Colonic mucosa (tissue), 4 donors: ENCODE results near the gene LPIN1. TPM values are rescaled to one million over a fixed set of nuclear protein-coding genes. Genes with fewer than 3 reads are reported as not detected.

Experiments
- DNase-seq: peaks from one replicate; pipeline ENCODE4 v3.0.0-alpha.2; 2020
- H3K27ac ChIP-seq: fragments of 200-600 bp; one replicate; pipeline ENCODE4 v1.8.0; 2021
- H3K27me3 ChIP-seq: fragments of 200-600 bp; one replicate; pipeline ENCODE4 v1.8.0; 2021
- H3K36me3 ChIP-seq: fragments of 200-600 bp; one replicate; pipeline ENCODE4 v1.8.0; 2021
- H3K4me1 ChIP-seq: fragments of 200-600 bp; one replicate; pipeline ENCODE4 v1.8.0; 2021; ENCODE audit warnings: mild to moderate bottlenecking
- H3K4me3 ChIP-seq: fragments of 200-600 bp; one replicate; pipeline ENCODE4 v1.8.0; 2021
- H3K9ac ChIP-seq, 2 donors: one replicate each; pipeline ENCODE4 v1.7.0; 2013; ENCODE audit warnings: control low read depth in 2 of 2, low read depth in 2 of 2, low read length in 2 of 2
- H3K9me3 ChIP-seq: fragments of 200-600 bp; one replicate; pipeline ENCODE4 v1.8.0; 2021
- CTCF ChIP-seq: fragments of 200-600 bp; IDR thresholded peaks from one replicate; pipeline ENCODE4 v1.8.0; 2022; ENCODE audit warnings: antibody characterized with exemption, mild to moderate bottlenecking
- intact Hi-C: fragments of 100-400 bp; cut with DNase I; formaldehyde crosslinking; loops from one replicate; pipeline ENCODE4 v1.14.1; 2022
- total RNA-seq, 2 donors: library from RNA; stranded (reverse); fragmentation: NEBNext Ultra II Directional in 1 of 2; extraction: Animal tissue kit (Norgen Biotek cat#: 25700) in 1 of 2; gene quantifications; one replicate each; pipeline ENCODE4 v1.2.1, GENCODE V29; 2021
- donor health status: healthy.
- donor health status: DM: no; HTN: no; CAD: no.
- donor health status: DM: no; HTN: no; CAD: no.

LPIN1 gene
- total RNA-seq, 2 donors from 2014 or later: 17.3 to 45.7 TPM

DNA sequence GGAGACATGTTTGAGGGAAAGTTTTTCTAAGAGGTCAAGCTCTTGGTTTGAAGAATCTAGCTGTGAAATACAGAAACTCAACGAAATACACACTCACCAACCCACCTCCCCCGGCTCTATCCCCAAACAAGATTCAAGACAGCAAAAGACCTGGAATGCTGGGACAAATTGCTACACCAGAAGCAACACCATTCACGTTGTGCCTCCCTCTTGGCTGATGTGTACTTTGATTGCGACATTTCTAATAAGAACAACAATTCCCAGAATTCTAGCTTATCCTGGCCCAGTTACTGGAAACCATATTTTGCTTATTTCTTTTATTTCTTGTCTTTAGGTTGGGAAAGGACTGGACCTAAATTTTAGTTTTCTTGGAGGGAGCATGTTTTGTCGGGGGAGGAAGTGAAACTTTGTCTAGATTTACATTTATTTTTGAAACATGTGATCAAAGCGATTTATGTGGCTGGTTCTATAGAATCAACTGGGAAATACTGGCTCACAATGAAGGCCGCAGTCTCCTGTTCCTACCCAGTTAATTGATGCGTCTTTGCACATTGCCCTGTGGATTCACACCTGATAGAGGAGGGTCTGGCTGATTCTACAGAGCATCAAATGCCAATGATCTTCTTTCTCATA, 29.6 kb upstream of the LPIN1 start:
- no peaks in the 10 kb centered on the region for H3K36me3 ChIP-seq
- TF ChIP-seq CTCF: no peak
- no peak overlapping the region for H3K27ac ChIP-seq
- DNase-seq: no peak
- no peaks in the 10 kb centered on the region for H3K4me1 ChIP-seq
- H3K4me3 ChIP-seq: no peak overlapping the region
- no peak overlapping the region for H3K9ac ChIP-seq
- intact Hi-C loops: no loop called here
- no peaks in the 10 kb centered on the region for H3K9me3 ChIP-seq
- no peaks in the 10 kb centered on the region for H3K27me3 ChIP-seq

GRCh38 chr2:11717623-11718022, 28.8 kb upstream of the LPIN1 start:
- Histone ChIP-seq H3K4me1 (no peaks in the 10 kb centered on the region), H3K27me3 (no peaks in the 10 kb centered on the region), H3K36me3 (no peaks in the 10 kb centered on the region), H3K27ac (no peak overlapping the region), H3K9ac (no peak overlapping the region), H3K9me3 (no peaks in the 10 kb centered on the region), H3K4me3 (no peak overlapping the region)
- no peak for TF ChIP-seq CTCF
- intact Hi-C loops: no loop called here
- DNase-seq: no peak

GRCh38 chr2:11718606-11719005, 27.8 kb upstream of the LPIN1 start:
- Histone ChIP-seq H3K9ac (no peak overlapping the region), H3K9me3 (no peaks in the 10 kb centered on the region), H3K4me1 (no peaks in the 10 kb centered on the region), H3K36me3 (no peaks in the 10 kb centered on the region), H3K27me3 (no peaks in the 10 kb centered on the region), H3K27ac (no peak overlapping the region), H3K4me3 (no peak overlapping the region)
- TF ChIP-seq CTCF: no peak
- intact Hi-C loops: no loop called here
- no peak for DNase-seq

- no peak overlapping the region for H3K9ac ChIP-seq
- no peak overlapping the region for H3K27ac ChIP-seq
- no peak for TF ChIP-seq CTCF
- no peak overlapping the region for H3K4me3 ChIP-seq
- no peaks in the 10 kb centered on the region for H3K27me3 ChIP-seq
- no peaks in the 10 kb centered on the region for H3K36me3 ChIP-seq
- intact Hi-C loops: no loop called here
- H3K9me3 ChIP-seq: no peaks in the 10 kb centered on the region
- no peaks in the 10 kb centered on the region for H3K4me1 ChIP-seq
- DNase-seq: no peak
These were observed 27.0 kb upstream of the LPIN1 start for GRCh38 chr2:11719230-11719977.

DNA sequence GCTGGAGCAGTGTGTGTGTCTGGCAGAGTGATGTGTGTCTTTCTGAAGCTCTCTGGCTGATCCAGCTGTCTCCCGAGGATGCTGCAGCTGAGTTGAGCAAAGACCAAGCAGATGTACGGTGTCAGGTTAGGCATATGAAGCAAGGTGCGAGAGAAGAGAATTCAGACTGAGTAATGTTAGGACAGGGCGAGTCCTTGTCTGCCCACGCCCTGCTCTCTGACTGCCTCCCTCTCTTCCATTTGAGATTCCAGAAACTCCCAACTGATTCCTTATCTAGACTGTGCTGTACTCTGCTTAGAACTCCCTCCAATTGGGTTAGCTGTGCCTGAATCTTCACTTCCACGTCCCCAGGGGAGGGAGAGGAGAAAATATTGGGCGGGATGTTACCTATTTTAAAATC, 25.7 kb upstream of the LPIN1 start:
- Histone ChIP-seq H3K4me1 (no peaks in the 10 kb centered on the region), H3K36me3 (no peaks in the 10 kb centered on the region), H3K4me3 (no peak overlapping the region), H3K9ac (no peak overlapping the region), H3K27me3 (no peaks in the 10 kb centered on the region), H3K9me3 (no peaks in the 10 kb centered on the region), H3K27ac (no peak overlapping the region)
- no peak for DNase-seq
- intact Hi-C loops: no loop called here
- no peak for TF ChIP-seq CTCF
